Body of pancreas (tissue), 4 donors: ENCODE data around the gene CHIT1. TPM values are rescaled to one million over a fixed set of nuclear protein-coding genes. Genes with fewer than 3 reads are reported as not detected.
"Not testable (repeated sequence)": the region's sequence is repeated elsewhere in the genome, so short reads cannot be mapped to it uniquely, and the experiment has no call there.

Experiments used
- ATAC-seq: fragments of 150-250 bp; one replicate; pipeline ENCODE4 v1.9.1; 2016
- DNase-seq, 4 donors: peaks; one replicate each; pipeline ENCODE4 v3.0.0-alpha.2; 2019
- H3K27ac ChIP-seq, 4 donors: fragments of 200-600 bp; sonication (generic); 1 replicate in 3 of 4; 2 replicates in 1 of 4; pipeline versions ENCODE4 v1.5.1 to v1.6.1; 2016 to 2019; ENCODE audit warnings: mild to moderate bottlenecking in 1 of 4, mixed read lengths in 1 of 4, moderate library complexity in 1 of 4
- H3K27me3 ChIP-seq, 2 donors: fragments of 200-600 bp; sonication (generic); one replicate each; pipeline ENCODE4 v1.6.0; 2016; ENCODE audit warnings: mild to moderate bottlenecking in 1 of 2
- H3K36me3 ChIP-seq, 2 donors: fragments of 200-600 bp; sonication (generic); replicated peaks in 1 of 2; 2 replicates each; pipeline ENCODE4 v1.5.1; 2016; ENCODE audit warnings: low read depth in 2 of 2; ENCODE audit not compliant: insufficient read depth in 1 of 2
- H3K4me1 ChIP-seq: fragments of 200-600 bp; sonication (generic); one replicate; pipeline ENCODE4 v1.6.0; 2016
- H3K4me3 ChIP-seq, 2 donors: fragments of 200-600 bp; sonication (generic); 1 replicate in 1 of 2; 2 replicates in 1 of 2; pipeline ENCODE4 v1.5.1; 2016 to 2019
- H3K9me3 ChIP-seq, 3 donors: fragments of 200-600 bp; sonication (generic); 1 replicate in 2 of 3; 2 replicates in 1 of 3; pipeline ENCODE4 v1.5.1; 2016
- POLR2A ChIP-seq, 3 donors: fragments of 450-650 bp; IDR thresholded peaks; one replicate each; pipeline ENCODE4 v1.6.1; 2016; ENCODE audit warnings: antibody characterized with exemption in 3 of 3, mild to moderate bottlenecking in 2 of 3
- WGBS, 2 donors: methylation state at CpG; one replicate each; pipeline ENCODE4 v1.1.5; 2017; 5-methylcytosine and 5-hydroxymethylcytosine counted together
- intact Hi-C: fragments of 100-400 bp; cut with DNase I; formaldehyde crosslinking; loops from one replicate; pipeline ENCODE4 v1.15.1; 2023
- total RNA-seq, 2 donors: library from RNA; depleted of rRNA; stranded (reverse); fragments of >200 nt; gene quantifications; one replicate each; pipeline ENCODE4 v1.1.0, GENCODE V29; 2016
- TF ChIP-seq, protein P1 (sequence below), 7 experiments: fragments of 450-650 bp in 4 of 7; fragments of 200-600 bp in 3 of 7; sonication (generic) in 3 of 7; IDR thresholded peaks; one replicate each; pipeline ENCODE4 v1.5.1; 2016 to 2019; ENCODE audit warnings: antibody characterized with exemption in 7 of 7

The CHIT1 gene
- total RNA-seq, 2 donors from 2014 or later, result 0.26 TPM; not detected in 1

- Histone ChIP-seq H3K27ac (no peak overlapping the region), H3K9me3 (no peaks in the 10 kb centered on the region), H3K4me3 (no peak overlapping the region), H3K4me1 (no peaks in the 10 kb centered on the region), H3K36me3 (no peaks in the 10 kb centered on the region), H3K27me3 (no peaks in the 10 kb centered on the region)
- DNase-seq, result no peak
- 64 to 72% methylated on average over 5 of the region's 5 CpGs for WGBS, 2 donors
- intact Hi-C loops, result loop anchor here (10.0 kb wide), 1 partner anchor 465 kb away; no protein-coding TSS in a partner anchor
- ATAC-seq, result no peak
- TF ChIP-seq, protein P1, sequence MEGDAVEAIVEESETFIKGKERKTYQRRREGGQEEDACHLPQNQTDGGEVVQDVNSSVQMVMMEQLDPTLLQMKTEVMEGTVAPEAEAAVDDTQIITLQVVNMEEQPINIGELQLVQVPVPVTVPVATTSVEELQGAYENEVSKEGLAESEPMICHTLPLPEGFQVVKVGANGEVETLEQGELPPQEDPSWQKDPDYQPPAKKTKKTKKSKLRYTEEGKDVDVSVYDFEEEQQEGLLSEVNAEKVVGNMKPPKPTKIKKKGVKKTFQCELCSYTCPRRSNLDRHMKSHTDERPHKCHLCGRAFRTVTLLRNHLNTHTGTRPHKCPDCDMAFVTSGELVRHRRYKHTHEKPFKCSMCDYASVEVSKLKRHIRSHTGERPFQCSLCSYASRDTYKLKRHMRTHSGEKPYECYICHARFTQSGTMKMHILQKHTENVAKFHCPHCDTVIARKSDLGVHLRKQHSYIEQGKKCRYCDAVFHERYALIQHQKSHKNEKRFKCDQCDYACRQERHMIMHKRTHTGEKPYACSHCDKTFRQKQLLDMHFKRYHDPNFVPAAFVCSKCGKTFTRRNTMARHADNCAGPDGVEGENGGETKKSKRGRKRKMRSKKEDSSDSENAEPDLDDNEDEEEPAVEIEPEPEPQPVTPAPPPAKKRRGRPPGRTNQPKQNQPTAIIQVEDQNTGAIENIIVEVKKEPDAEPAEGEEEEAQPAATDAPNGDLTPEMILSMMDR (IDR thresholded peaks at IDR 0.05), result no peak
- TF ChIP-seq POLR2A (IDR thresholded peaks at IDR 0.05), result no peak
Observed at GRCh38 chr1:203239526-203240305, 10.2 kb upstream of the CHIT1 start.

GRCh38 chr1:203239081-203239480, 9.6 kb upstream of the CHIT1 start:
- no peak for TF ChIP-seq POLR2A (IDR thresholded peaks at IDR 0.05)
- TF ChIP-seq, protein P1 (IDR thresholded peaks at IDR 0.05), result no peak
- DNase-seq (no peak), ATAC-seq (no peak)
- H3K4me1 ChIP-seq, result no peaks in the 10 kb centered on the region
- H3K9me3 ChIP-seq, result no peaks in the 10 kb centered on the region
- H3K27me3 ChIP-seq, result no peaks in the 10 kb centered on the region
- WGBS, 2 donors, result 50 to 55% methylated on average over 4 of the region's 4 CpGs
- no peak overlapping the region for H3K4me3 ChIP-seq
- intact Hi-C loops, result loop anchor here (10.0 kb wide), 1 partner anchor 466 kb away; no protein-coding TSS in a partner anchor
- no peak overlapping the region for H3K27ac ChIP-seq
- no peaks in the 10 kb centered on the region for H3K36me3 ChIP-seq

DNA sequence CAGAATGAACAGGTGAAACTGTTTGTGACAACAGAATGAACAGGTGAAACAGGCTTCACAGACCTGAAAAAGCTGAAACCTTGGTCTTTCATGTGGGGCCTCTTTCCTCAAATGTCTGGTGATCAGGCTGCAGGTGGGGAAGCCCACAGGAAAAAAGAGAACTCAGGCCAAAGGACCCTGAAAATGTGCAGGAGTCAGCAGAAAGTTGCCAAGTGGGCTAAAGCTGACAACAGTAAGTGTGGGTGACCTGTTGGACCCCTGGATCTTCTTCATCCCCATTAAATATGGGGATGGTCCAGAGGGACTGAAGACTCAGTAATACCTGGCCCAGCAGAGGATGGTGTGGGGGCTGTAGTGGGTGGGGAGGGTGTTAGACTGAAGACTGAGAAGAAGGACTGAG, 9.1 kb upstream of the CHIT1 start:
- H3K27me3 ChIP-seq, result no peaks in the 10 kb centered on the region
- DNase-seq, result no peak
- no peaks in the 10 kb centered on the region for H3K4me1 ChIP-seq
- H3K36me3 ChIP-seq, result no peaks in the 10 kb centered on the region
- no peaks in the 10 kb centered on the region for H3K9me3 ChIP-seq
- H3K4me3 ChIP-seq, result no peak overlapping the region
- intact Hi-C loops, result loop anchor here (10.0 kb wide), 1 partner anchor 466 kb away; no protein-coding TSS in a partner anchor
- ATAC-seq, result no peak
- H3K27ac ChIP-seq, result no peak overlapping the region
- TF ChIP-seq, protein P1 (IDR thresholded peaks at IDR 0.05), result no peak
- no peak for TF ChIP-seq POLR2A (IDR thresholded peaks at IDR 0.05)

DNA sequence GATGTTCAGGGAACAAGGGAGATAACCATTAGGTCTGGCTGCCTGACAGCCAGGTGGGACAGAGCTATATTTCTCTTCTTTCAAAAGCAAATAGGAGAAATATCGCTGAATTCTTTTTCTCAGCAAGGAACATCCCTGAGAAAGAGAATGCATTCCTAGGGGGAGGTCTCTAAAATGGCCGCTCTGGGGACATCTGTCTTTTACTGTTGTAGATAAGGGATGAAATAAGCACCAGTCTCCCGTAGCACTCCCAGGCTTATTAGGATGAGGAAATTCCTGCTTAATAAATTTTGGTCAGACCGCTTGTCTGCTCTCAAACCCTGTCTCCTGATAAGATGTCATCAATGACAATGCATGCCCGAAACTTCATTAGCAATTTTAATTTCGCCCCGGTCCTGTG, 5.4 kb upstream of the CHIT1 start:
- WGBS, 2 donors, result 92 to 93% methylated on average over 7 of the region's 7 CpGs
- DNase-seq, H3K4me3 ChIP-seq, ATAC-seq, H3K36me3 ChIP-seq, H3K27me3 ChIP-seq, H3K4me1 ChIP-seq, H3K27ac ChIP-seq, H3K9me3 ChIP-seq: not testable (repeated sequence)
- intact Hi-C loops, result loop anchor here (10.0 kb wide), 1 partner anchor 470 kb away; no protein-coding TSS in a partner anchor

- no peak for TF ChIP-seq POLR2A (IDR thresholded peaks at IDR 0.05)
- TF ChIP-seq, protein P1 (IDR thresholded peaks at IDR 0.05), result no peak
- no peak for ATAC-seq
- WGBS, 2 donors, result 70 to 78% methylated on average over 4 of the region's 4 CpGs
- Histone ChIP-seq H3K4me1 (no peaks in the 10 kb centered on the region), H3K4me3 (no peak overlapping the region), H3K36me3 (no peaks in the 10 kb centered on the region), H3K9me3 (no peaks in the 10 kb centered on the region), H3K27ac (no peak overlapping the region), H3K27me3 (no peaks in the 10 kb centered on the region)
- intact Hi-C loops, result no loop called here
- DNase-seq, result no peak
Observed at GRCh38 chr1:203228670-203229069, 803 bp downstream of the CHIT1 start.
